KMS-11 (cell line): ENCODE data around the gene EPB42.

Experiments used
- H2AFZ ChIP-seq: fragments of 200-600 bp; sonication (generic); 2 replicates; pipeline ENCODE4 v1.6.1; 2016; ENCODE audit warnings: antibody characterized with exemption, mixed run types, low read depth
- H3K27ac ChIP-seq: fragments of 200-600 bp; sonication (generic); 2 replicates; pipeline ENCODE4 v1.6.1; 2016; ENCODE audit warnings: mild to moderate bottlenecking, mixed run types
- H3K27me3 ChIP-seq: fragments of 200-600 bp; sonication (generic); 2 replicates; pipeline ENCODE4 v1.6.1; 2017; ENCODE audit warnings: mild to moderate bottlenecking, low read depth, mixed run types, moderate library complexity; ENCODE audit not compliant: insufficient read depth
- H3K36me3 ChIP-seq: fragments of 200-600 bp; sonication (generic); 2 replicates; pipeline ENCODE4 v1.6.1; 2017; ENCODE audit warnings: mild to moderate bottlenecking, mixed run types; ENCODE audit not compliant: insufficient read depth
- H3K4me1 ChIP-seq: fragments of 200-600 bp; sonication (generic); 2 replicates; pipeline ENCODE4 v1.6.1; 2016; ENCODE audit warnings: mild to moderate bottlenecking, low read depth, mixed run types; ENCODE audit not compliant: poor library complexity, severe bottlenecking
- H3K4me2 ChIP-seq: fragments of 200-600 bp; sonication (generic); 2 replicates; pipeline ENCODE4 v1.7.0; 2016; ENCODE audit warnings: mild to moderate bottlenecking, mixed run types
- H3K4me3 ChIP-seq: fragments of 200-600 bp; sonication (generic); IDR thresholded peaks from 2 replicates; pipeline ENCODE4 v1.6.1; 2017; ENCODE audit warnings: low read depth, low read length, mixed read lengths; ENCODE audit not compliant: insufficient read depth
- H3K79me2 ChIP-seq: fragments of 200-600 bp; sonication (generic); 2 replicates; pipeline ENCODE4 v1.6.1; 2016; ENCODE audit warnings: low read depth, mixed run types; ENCODE audit not compliant: insufficient read depth
- H3K9ac ChIP-seq: fragments of 200-600 bp; sonication (generic); 2 replicates; pipeline ENCODE4 v1.6.1; 2016; ENCODE audit warnings: mild to moderate bottlenecking, mixed run types
- H4K20me1 ChIP-seq: fragments of 200-600 bp; sonication (generic); 2 replicates; pipeline ENCODE4 v1.6.1; 2016; ENCODE audit warnings: mild to moderate bottlenecking, mixed run types; ENCODE audit not compliant: insufficient read depth
- CTCF ChIP-seq: fragments of 200-600 bp; sonication (generic); conservative IDR thresholded peaks from 2 replicates; pipeline ENCODE4 v1.6.1; 2017; ENCODE audit warnings: low read depth, mild to moderate bottlenecking, antibody characterized with exemption, low read length, moderate library complexity, mixed read lengths

EPB42 gene

GRCh38 chr15:43266834-43267233 is 46.0 kb upstream of the EPB42 start, which contains the start of gene TGM5:
TSS of gene TGM5 (minus strand) at chr15:43266928. CDS start at chr15:43266849, 79 bp downstream.
- H3K79me2 ChIP-seq: no peaks in the 10 kb centered on the region
- H3K4me2 ChIP-seq: no peak within 1 kb of the TSS
- H3K9ac ChIP-seq: no peak within 1 kb of the TSS
- H4K20me1 ChIP-seq: no peaks in the 10 kb centered on the region
- no peaks in the 10 kb centered on the region for H3K4me1 ChIP-seq
- H3K27me3 ChIP-seq: no peaks in the 10 kb centered on the region
- H3K4me3 ChIP-seq: no peak within 1 kb of the TSS
- TF ChIP-seq CTCF: no peak
- no peaks in the 10 kb centered on the region for H3K36me3 ChIP-seq
- H3K27ac ChIP-seq: no peak within 1 kb of the TSS
- no peak within 1 kb of the TSS for H2AFZ ChIP-seq

- no peaks in the 10 kb centered on the region for H3K4me1 ChIP-seq
- H3K4me3 ChIP-seq: no peak overlapping the region
- H2AFZ ChIP-seq: no peak overlapping the region
- H3K36me3 ChIP-seq: no peaks in the 10 kb centered on the region
- H4K20me1 ChIP-seq: no peaks in the 10 kb centered on the region
- no peak for TF ChIP-seq CTCF
- no peak overlapping the region for H3K27ac ChIP-seq
- H3K4me2 ChIP-seq: no peak overlapping the region
- no peaks in the 10 kb centered on the region for H3K27me3 ChIP-seq
- H3K79me2 ChIP-seq: no peaks in the 10 kb centered on the region
- no peak overlapping the region for H3K9ac ChIP-seq
Observed at GRCh38 chr15:43266386-43266785, 45.6 kb upstream of the EPB42 start.

- Histone ChIP-seq H4K20me1 (no peaks in the 10 kb centered on the region), H3K79me2 (no peaks in the 10 kb centered on the region), H3K4me3 (no peak overlapping the region), H3K27me3 (no peaks in the 10 kb centered on the region), H3K4me1 (no peaks in the 10 kb centered on the region), H3K27ac (no peak overlapping the region), H3K9ac (no peak overlapping the region), H2AFZ (no peak overlapping the region), H3K36me3 (no peaks in the 10 kb centered on the region), H3K4me2 (no peak overlapping the region)
- TF ChIP-seq CTCF: no peak
Observed at GRCh38 chr15:43260011-43260615, 39.3 kb upstream of the EPB42 start.

GRCh38 chr15:43258781-43259180 is 38.0 kb upstream of the EPB42 start:
- H3K79me2 ChIP-seq: no peaks in the 10 kb centered on the region
- no peaks in the 10 kb centered on the region for H3K36me3 ChIP-seq
- no peak overlapping the region for H2AFZ ChIP-seq
- H3K27me3 ChIP-seq: no peaks in the 10 kb centered on the region
- no peak overlapping the region for H3K9ac ChIP-seq
- H4K20me1 ChIP-seq: no peaks in the 10 kb centered on the region
- H3K27ac ChIP-seq: no peak overlapping the region
- H3K4me3 ChIP-seq: no peak overlapping the region
- no peak overlapping the region for H3K4me2 ChIP-seq
- H3K4me1 ChIP-seq: peaks cover 8% of the 10 kb centered on the region
- no peak for TF ChIP-seq CTCF
